Gastrocnemius medialis (tissue), 4 donors: Measurements from ENCODE around the gene RND2.

Experiments
- CTCF ChIP-seq, 5 experiments: fragments of 450-650 bp in 3 of 5; fragments of 200-600 bp in 2 of 5; sonication (generic) in 2 of 5; IDR thresholded peaks in 4 of 5; conservative IDR thresholded peaks in 1 of 5; 1 replicate in 4 of 5; 2 replicates in 1 of 5; pipeline ENCODE4 v1.5.1; 2016 to 2019; ENCODE audit warnings: antibody characterized with exemption in 5 of 5, mild to moderate bottlenecking in 3 of 5, moderate library complexity in 3 of 5
- POLR2A ChIP-seq, 2 donors: fragments of 450-650 bp; IDR thresholded peaks; one replicate each; pipeline ENCODE4 v1.6.1; 2017; ENCODE audit warnings: antibody characterized with exemption in 2 of 2, mild to moderate bottlenecking in 2 of 2, moderate library complexity in 2 of 2

DNA sequence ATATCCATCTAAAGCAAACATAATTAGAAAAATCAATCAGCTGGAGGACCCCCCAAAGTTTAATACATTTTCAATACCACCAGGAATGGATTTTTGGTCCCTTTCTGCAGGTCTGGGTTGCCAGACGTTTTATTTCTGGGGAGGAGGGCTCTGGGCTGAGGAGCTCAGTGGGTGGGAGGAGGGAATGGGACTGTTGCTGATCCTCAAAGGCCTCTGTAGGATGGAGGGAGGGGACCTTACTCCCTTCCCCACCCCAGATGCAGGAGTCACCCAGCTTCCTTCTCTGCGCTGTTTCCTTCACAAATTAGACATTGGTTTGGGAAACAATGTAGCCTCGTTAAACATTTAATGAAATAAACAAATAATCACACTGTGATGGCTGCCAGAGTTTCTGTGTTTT, 6.6 kb downstream of the RND2 start:
- TF ChIP-seq CTCF (IDR thresholded peaks at IDR 0.05 in 4 of 5, conservative IDR thresholded peaks at IDR 0.05 in 1 of 5), result no peak
- TF ChIP-seq POLR2A (IDR thresholded peaks at IDR 0.05), result no peak
